WI38 (cell line): Measurements from ENCODE around the gene PLEKHA6.

Experiments
- H3K4me3 ChIP-seq: 2 replicates; pipeline ENCODE4 v1.5.1; 2011; ENCODE audit warnings: low read depth, mild to moderate bottlenecking, control low read depth, low read length
- CTCF ChIP-seq: IDR thresholded peaks from 2 replicates; pipeline ENCODE4 v1.5.1; 2012; ENCODE audit warnings: low read depth, mild to moderate bottlenecking, control low read depth, low read length

PLEKHA6 gene

GRCh38 chr1:204206121-204206520 is 153.6 kb downstream of the PLEKHA6 start:
- H3K4me3 ChIP-seq = no peak overlapping the region
- 0 out of 2 replicates have a peak, but pooled peaks have one; percentile 4 for TF ChIP-seq CTCF

- no peak for TF ChIP-seq CTCF
- no peak overlapping the region for H3K4me3 ChIP-seq
Observed at GRCh38 chr1:204205486-204205885, 154.2 kb downstream of the PLEKHA6 start.

GRCh38 chr1:204204944-204205343 is 154.8 kb downstream of the PLEKHA6 start:
- H3K4me3 ChIP-seq = no peak overlapping the region
- TF ChIP-seq CTCF = no peak

- H3K4me3 ChIP-seq = no peak overlapping the region
- TF ChIP-seq CTCF = no peak
Observed at GRCh38 chr1:204203206-204203767, 156.4 kb downstream of the PLEKHA6 start.

- TF ChIP-seq CTCF = no peak
- H3K4me3 ChIP-seq = no peak overlapping the region
Observed at GRCh38 chr1:204202481-204202880, 157.2 kb downstream of the PLEKHA6 start.

- TF ChIP-seq CTCF = no peak
- H3K4me3 ChIP-seq = no peak overlapping the region
Observed at GRCh38 chr1:204201348-204202040, 158.2 kb downstream of the PLEKHA6 start.

- TF ChIP-seq CTCF = no peak
- no peak overlapping the region for H3K4me3 ChIP-seq
Observed at GRCh38 chr1:204199579-204199978, 160.2 kb downstream of the PLEKHA6 start.
